HepG2 (cell line): ENCODE measurements around the gene ZFAND4.
"Not testable (repeated sequence)": the region's sequence is repeated elsewhere in the genome, so short reads cannot be mapped to it uniquely, and the experiment has no call there.

Experiments
- ATF7 ChIP-seq, 2 experiments: fragments of 450-650 bp in 1 of 2; sonication (generic) in 1 of 2; formaldehyde crosslinking in 1 of 2; IDR thresholded peaks; 2 replicates each; pipeline versions ENCODE4 v1.4.0 to v1.6.1; 2016 to 2020; ENCODE audit warnings: antibody characterized with exemption in 1 of 2, mild to moderate bottlenecking in 1 of 2, missing genetic modification reagents in 1 of 2
- EZH2 ChIP-seq: conservative IDR thresholded peaks from 2 replicates; pipeline ENCODE4 v1.6.1; 2012; ENCODE audit warnings: mild to moderate bottlenecking, low read depth, low read length, moderate library complexity
- HDAC1 ChIP-seq: sonication (generic); formaldehyde crosslinking; IDR thresholded peaks from 2 replicates; pipeline ENCODE4 v1.5.1; 2020; ENCODE audit warnings: mild to moderate bottlenecking, missing genetic modification reagents
- JUNB ChIP-seq: sonication (generic); formaldehyde crosslinking; IDR thresholded peaks from 2 replicates; pipeline ENCODE4 v1.8.0; 2022; ENCODE audit warnings: missing genetic modification reagents, mild to moderate bottlenecking, borderline replicate concordance
- KDM1A ChIP-seq: IDR thresholded peaks from 2 replicates; pipeline ENCODE4 v1.6.1; 2016; ENCODE audit warnings: missing compliant biosample characterization
- NFKBIZ ChIP-seq: IDR thresholded peaks from 2 replicates; pipeline ENCODE4 v1.6.1; 2018; ENCODE audit warnings: missing genetic modification reagents, missing compliant biosample characterization
- SOX6 ChIP-seq, 2 experiments: fragments of 450-650 bp in 1 of 2; sonication (generic) in 1 of 2; formaldehyde crosslinking in 1 of 2; IDR thresholded peaks; 2 replicates each; pipeline versions ENCODE4 v1.4.0 to v1.6.1; 2017 to 2020; ENCODE audit warnings: antibody characterized with exemption in 1 of 2, mild to moderate bottlenecking in 1 of 2, missing genetic modification reagents in 1 of 2
- ZNF549 ChIP-seq: sonication (generic); formaldehyde crosslinking; IDR thresholded peaks from 2 replicates; pipeline ENCODE4 v1.5.0; 2020; ENCODE audit warnings: missing genetic modification reagents
- TF ChIP-seq, protein P1 (sequence below): sonication (generic); formaldehyde crosslinking; IDR thresholded peaks from 2 replicates; pipeline ENCODE4 v1.5.0; 2020; ENCODE audit warnings: mild to moderate bottlenecking, missing genetic modification reagents, moderate library complexity
- TF ChIP-seq, protein P2 (sequence below): IDR thresholded peaks from 2 replicates; pipeline ENCODE4 v1.6.1; 2016; ENCODE audit warnings: low read depth, borderline replicate concordance

GRCh38 chr10:45600337-45601253 is 72.0 kb downstream of the ZFAND4 start:
- TF ChIP-seq, protein P1, sequence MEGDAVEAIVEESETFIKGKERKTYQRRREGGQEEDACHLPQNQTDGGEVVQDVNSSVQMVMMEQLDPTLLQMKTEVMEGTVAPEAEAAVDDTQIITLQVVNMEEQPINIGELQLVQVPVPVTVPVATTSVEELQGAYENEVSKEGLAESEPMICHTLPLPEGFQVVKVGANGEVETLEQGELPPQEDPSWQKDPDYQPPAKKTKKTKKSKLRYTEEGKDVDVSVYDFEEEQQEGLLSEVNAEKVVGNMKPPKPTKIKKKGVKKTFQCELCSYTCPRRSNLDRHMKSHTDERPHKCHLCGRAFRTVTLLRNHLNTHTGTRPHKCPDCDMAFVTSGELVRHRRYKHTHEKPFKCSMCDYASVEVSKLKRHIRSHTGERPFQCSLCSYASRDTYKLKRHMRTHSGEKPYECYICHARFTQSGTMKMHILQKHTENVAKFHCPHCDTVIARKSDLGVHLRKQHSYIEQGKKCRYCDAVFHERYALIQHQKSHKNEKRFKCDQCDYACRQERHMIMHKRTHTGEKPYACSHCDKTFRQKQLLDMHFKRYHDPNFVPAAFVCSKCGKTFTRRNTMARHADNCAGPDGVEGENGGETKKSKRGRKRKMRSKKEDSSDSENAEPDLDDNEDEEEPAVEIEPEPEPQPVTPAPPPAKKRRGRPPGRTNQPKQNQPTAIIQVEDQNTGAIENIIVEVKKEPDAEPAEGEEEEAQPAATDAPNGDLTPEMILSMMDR, result not testable (repeated sequence)
- TF ChIP-seq NFKBIZ (CRISPR knock-in tag); ATF7 (IDR thresholded peaks at IDR 0.05); ATF7 (CRISPR knock-in tag; IDR thresholded peaks at IDR 0.05); KDM1A (CRISPR knock-in tag); SOX6 (IDR thresholded peaks at IDR 0.05); SOX6 (CRISPR knock-in tag; IDR thresholded peaks at IDR 0.05); EZH2; JUNB (CRISPR knock-in tag); ZNF549 (CRISPR knock-in tag); HDAC1: not testable (repeated sequence)
- TF ChIP-seq, protein P2, sequence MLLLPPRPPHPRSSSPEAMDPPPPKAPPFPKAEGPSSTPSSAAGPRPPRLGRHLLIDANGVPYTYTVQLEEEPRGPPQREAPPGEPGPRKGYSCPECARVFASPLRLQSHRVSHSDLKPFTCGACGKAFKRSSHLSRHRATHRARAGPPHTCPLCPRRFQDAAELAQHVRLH (CRISPR knock-in tag), result not testable (repeated sequence)
